Central memory CD8-positive, alpha-beta T cell (primary cell): ENCODE results near the gene WDFY2.

Experiments
- ATAC-seq: fragments of 150-1000 bp; cut with Tn5 transposase; replicated peaks from 2 replicates; pipeline ENCODE4 v1.10.0; 2022; ENCODE audit warnings: mild to moderate bottlenecking, moderate FRiP score, moderate number of reproducible peaks; ENCODE audit not compliant: poor library complexity, severe bottlenecking; ENCODE audit errors: extremely low read depth
- DNase-seq, 2 donors: peaks; one replicate each; pipeline ENCODE4 v3.0.0; 2021; ENCODE audit warnings: low spot score in 2 of 2
- H3K27ac Mint-ChIP-seq: one replicate; pipeline ENCODE4 v1.8.0; 2022; ENCODE audit warnings: low read depth, mild to moderate bottlenecking, moderate library complexity, mixed read lengths
- H3K27me3 Mint-ChIP-seq: one replicate; pipeline ENCODE4 v1.8.0; 2022; ENCODE audit warnings: mixed read lengths
- H3K36me3 Mint-ChIP-seq: one replicate; pipeline ENCODE4 v1.8.0; 2022; ENCODE audit warnings: mild to moderate bottlenecking, moderate library complexity, mixed read lengths; ENCODE audit not compliant: insufficient read depth
- H3K4me1 Mint-ChIP-seq: one replicate; pipeline ENCODE4 v1.8.0; 2022; ENCODE audit warnings: mixed read lengths
- H3K4me3 Mint-ChIP-seq: one replicate; pipeline ENCODE4 v1.8.0; 2022; ENCODE audit warnings: mild to moderate bottlenecking, moderate library complexity, mixed read lengths
- H3K9me3 Mint-ChIP-seq: one replicate; pipeline ENCODE4 v1.8.0; 2022; ENCODE audit warnings: mixed read lengths

WDFY2 gene

DNA sequence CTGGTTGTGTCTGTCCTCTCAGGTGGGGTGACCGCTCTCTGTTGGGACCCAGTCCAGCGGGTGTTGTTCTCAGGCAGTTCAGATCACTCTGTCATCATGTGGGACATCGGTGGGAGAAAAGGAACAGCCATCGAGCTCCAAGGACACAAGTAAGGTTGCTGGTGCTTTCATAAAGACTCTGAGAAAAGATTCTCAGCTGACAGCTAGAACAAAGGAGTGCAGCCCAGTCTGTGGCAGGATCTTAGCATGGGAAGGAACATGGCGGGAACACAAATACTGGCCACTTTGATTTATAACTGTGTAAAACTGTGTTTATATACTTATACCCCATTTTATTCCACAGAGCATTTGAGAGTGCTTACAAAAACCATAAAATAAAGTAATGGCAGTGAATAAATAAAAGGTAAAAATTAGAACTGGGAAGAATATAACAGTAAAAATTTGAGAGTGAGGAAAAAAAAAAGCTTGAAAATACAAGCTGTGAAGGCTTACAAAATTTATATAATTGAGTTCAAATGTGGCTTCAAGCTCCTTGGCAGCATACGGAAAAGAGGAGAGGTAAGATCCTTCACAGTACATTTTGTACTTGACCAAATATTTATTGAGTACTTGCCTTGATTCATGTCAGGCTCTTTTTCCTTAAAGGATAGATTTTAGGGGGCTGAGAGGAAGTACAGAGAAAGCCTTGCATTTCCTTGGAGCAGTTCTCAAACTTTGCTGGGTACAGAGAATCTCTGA, 154.9 kb downstream of the WDFY2 start:
- peaks cover 5% of the 10 kb centered on the region for H3K4me1 Mint-ChIP-seq
- DNase-seq (no peak), ATAC-seq (no peak)
- H3K27me3 Mint-ChIP-seq = no peaks in the 10 kb centered on the region
- peaks cover 26% of the 10 kb centered on the region for H3K36me3 Mint-ChIP-seq
- no peak overlapping the region for H3K27ac Mint-ChIP-seq
- no peak overlapping the region for H3K4me3 Mint-ChIP-seq
- H3K9me3 Mint-ChIP-seq = no peaks in the 10 kb centered on the region

DNA sequence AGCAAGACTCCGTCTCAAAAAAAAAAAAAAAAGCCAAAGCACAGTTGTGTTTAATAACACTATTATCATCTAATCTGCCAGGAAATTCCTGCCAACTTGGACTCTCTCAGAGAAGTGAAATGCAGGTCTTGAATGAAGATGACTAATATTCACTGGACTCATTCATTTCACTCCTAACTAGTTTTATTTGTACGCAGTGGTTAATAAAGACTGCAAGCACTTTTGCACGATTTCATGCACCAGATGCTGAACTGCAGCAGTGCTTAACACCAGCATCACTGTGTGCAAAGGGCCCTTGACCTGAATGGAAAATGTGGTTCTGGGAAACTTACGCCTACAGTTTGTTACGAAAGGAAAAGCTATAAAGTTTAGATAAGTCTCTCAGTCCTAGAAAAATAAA, 156.4 kb downstream of the WDFY2 start:
- Mint-ChIP-seq H3K27ac (no peak overlapping the region), H3K9me3 (no peaks in the 10 kb centered on the region), H3K36me3 (peaks cover 26% of the 10 kb centered on the region), H3K4me3 (no peak overlapping the region), H3K27me3 (no peaks in the 10 kb centered on the region), H3K4me1 (peaks cover 5% of the 10 kb centered on the region)
- ATAC-seq = no peak
- no peak for DNase-seq

DNA sequence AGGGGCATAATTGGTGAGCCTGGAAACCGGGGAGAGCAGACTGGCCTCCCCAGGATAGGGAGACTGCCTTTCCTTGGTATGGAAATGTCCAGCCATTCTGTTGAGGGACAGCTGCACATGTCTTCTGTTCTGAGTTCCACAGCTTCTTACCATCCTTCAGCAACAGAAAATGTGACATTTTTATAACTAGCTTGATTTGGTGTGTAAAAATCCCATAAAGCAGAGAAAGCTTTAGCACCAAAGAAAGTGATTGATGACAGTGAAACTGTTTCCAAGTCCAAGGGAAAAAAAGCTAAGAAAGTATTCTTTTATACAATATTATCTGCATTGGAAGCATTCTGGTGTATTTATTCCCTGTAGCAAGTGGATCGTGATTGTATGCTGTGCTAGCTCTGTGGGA, 157.8 kb downstream of the WDFY2 start:
- DNase-seq (no peak), ATAC-seq (no peak)
- Mint-ChIP-seq H3K27me3 (no peaks in the 10 kb centered on the region), H3K9me3 (no peaks in the 10 kb centered on the region), H3K36me3 (peaks cover 24% of the 10 kb centered on the region), H3K4me1 (peaks cover 5% of the 10 kb centered on the region), H3K27ac (no peak overlapping the region), H3K4me3 (no peak overlapping the region)

DNA sequence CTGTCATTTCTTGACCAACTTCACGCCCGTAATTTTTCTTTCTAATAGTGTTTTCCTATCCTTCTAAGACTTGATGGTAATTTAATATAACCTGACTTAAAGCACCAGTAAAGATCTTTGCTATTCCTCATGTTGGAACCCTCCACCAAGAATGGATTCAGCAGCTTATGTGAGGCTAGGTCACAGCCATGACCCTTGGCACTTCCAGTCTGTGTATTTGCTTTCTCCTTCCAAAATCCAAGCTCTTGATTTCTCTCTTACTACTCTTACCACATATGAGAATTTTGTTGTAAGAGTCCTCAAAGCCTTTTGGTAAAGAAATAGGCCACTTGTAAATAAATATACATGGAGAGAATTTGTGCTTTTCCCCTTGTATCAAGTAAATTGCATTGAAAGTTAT, 158.3 kb downstream of the WDFY2 start:
- H3K36me3 Mint-ChIP-seq = peaks cover 22% of the 10 kb centered on the region
- DNase-seq = no peak
- ATAC-seq = no peak
- H3K4me1 Mint-ChIP-seq = peaks cover 2% of the 10 kb centered on the region
- H3K27ac Mint-ChIP-seq = no peak overlapping the region
- H3K27me3 Mint-ChIP-seq = no peaks in the 10 kb centered on the region
- no peaks in the 10 kb centered on the region for H3K9me3 Mint-ChIP-seq
- no peak overlapping the region for H3K4me3 Mint-ChIP-seq

DNA sequence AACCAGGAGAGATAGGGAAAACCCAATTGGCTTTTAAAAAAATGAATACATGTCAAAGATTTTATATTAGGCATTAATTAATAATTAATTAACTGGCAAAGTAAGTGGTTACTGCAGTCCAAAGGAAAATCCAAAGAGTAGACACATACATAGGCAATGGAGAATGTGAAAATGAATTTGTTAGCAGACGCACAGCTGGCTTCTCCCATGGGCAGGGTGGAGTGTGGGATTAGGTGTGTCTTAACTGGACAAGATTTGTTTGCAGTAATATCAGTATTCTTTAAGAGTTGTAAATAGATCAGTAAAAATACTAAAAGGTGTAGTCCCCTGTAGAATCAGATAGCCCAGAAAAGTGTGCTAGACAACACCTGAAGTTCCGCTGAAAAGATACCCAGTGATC, 161.0 kb downstream of the WDFY2 start:
- no peaks in the 10 kb centered on the region for H3K4me1 Mint-ChIP-seq
- H3K36me3 Mint-ChIP-seq = peaks cover 9% of the 10 kb centered on the region
- ATAC-seq (no peak), DNase-seq (no peak)
- H3K9me3 Mint-ChIP-seq = peaks cover 4% of the 10 kb centered on the region
- no peaks in the 10 kb centered on the region for H3K27me3 Mint-ChIP-seq
- H3K4me3 Mint-ChIP-seq = no peak overlapping the region
- H3K27ac Mint-ChIP-seq = no peak overlapping the region

DNA sequence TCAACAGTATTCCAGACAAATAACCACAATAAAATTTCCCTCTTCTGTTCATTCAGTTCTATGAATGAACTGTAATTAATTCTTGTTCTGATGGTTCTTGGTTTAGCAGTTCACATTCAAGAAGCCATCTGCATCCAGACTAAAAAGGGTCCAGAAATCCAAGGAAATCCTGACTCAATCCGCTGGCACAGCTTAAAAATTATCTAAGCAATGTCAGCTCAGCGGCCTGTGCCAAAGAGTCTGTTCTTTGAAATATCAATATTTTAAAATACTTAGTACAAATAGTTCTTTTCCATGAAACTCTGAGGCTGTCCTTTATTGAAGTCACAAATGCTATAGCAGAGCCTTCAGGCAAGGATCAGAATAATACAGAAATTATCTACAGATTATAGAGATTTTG, 162.5 kb downstream of the WDFY2 start:
- Mint-ChIP-seq H3K27me3 (no peaks in the 10 kb centered on the region), H3K9me3 (peaks cover 4% of the 10 kb centered on the region), H3K4me1 (no peaks in the 10 kb centered on the region), H3K36me3 (peaks cover 13% of the 10 kb centered on the region), H3K27ac (no peak overlapping the region), H3K4me3 (no peak overlapping the region)
- DNase-seq (no peak), ATAC-seq (no peak)

DNA sequence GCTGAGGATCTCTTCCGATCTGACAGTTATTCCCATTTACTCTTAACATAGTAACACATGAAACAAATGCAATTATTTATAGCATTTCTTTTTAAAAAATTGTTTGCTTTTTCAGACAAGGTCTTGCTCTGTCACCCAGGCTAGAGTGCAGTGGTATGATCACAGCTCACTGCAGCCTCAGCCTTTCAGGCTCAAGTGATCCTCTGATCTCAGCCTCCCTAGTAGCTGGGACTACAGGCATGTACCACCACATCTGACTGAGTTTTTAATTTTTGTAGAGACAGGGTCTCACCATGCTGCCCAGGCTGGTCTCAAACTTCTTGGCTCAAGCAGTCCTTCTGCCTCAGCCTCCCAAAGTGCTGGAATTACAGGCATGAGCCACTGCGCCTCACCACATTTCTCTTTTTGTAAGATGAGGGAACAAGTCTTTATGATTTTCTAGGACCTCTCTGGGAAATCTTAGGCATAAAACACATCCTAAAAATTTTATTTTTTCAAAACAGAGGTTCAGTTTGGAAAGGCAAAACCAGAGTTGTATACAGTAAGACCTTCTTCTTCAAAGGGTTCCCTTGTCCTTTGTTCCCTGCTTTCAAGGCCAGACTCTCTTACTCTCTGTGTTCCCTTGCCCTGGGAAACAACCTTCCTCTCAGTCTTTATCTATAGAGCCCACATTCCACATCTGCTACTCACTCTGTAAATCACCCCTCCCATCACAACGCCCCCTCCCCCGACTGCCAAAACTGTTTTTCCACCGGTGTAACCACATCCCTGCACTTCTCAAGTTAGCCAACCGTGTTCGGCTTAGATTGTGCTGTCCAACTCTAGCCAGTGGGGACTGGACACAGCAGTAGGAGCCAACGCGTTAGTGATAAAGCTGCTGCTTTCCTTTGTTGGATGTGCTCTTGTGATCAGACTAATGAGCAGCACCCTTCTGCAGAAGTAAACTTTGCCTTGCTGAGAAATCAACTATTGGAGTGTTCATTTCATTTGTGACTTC, 163.5 kb downstream of the WDFY2 start:
- Mint-ChIP-seq H3K27me3 (no peaks in the 10 kb centered on the region), H3K4me1 (no peaks in the 10 kb centered on the region), H3K9me3 (peaks cover 4% of the 10 kb centered on the region), H3K36me3 (peaks cover 16% of the 10 kb centered on the region), H3K27ac (no peak overlapping the region), H3K4me3 (no peak overlapping the region)
- ATAC-seq = no peak
- DNase-seq = no peak

DNA sequence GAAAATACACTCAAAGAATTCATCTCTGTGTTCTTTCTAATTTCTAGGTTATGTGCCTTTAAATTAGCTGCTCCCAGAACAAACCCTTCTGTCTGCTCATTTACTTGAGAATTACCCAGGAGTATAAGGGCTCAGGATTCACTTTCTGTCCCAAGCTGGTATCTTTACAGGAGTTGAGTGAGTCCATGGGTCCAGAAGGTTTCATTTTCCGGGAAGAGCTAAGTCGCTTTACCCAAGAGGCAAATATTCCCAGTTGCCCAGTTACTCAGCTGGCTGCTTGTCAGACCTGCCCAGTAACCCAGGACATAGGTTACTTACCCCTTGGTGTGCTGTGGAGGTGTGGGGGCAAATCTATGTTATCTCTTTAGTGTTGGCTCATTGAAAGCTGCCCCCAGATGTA, 172.4 kb downstream of the WDFY2 start:
- H3K36me3 Mint-ChIP-seq = peaks cover 32% of the 10 kb centered on the region

DNA sequence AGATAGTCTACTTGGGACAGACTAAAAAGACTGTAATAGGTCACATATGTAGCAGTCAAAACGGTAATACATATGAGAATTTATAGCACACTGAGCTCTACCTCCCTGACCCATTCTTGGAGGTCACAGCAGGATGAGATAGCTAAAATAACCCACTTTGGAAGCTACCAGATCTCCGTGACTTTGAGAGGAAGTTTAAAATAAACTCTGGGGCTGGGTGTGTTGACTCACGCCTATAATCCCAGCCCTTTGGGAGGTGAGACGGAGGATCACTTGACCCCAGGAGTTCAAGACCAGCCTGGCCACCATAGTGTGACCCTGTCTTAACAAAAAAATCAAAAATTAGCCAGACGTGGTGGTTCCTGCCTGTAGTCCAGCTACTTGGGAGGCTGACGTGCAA, 174.4 kb downstream of the WDFY2 start:
- Mint-ChIP-seq H3K27me3 (no peaks in the 10 kb centered on the region), H3K36me3 (peaks cover 26% of the 10 kb centered on the region), H3K27ac (no peak overlapping the region), H3K4me1 (peaks cover 5% of the 10 kb centered on the region), H3K4me3 (no peak overlapping the region), H3K9me3 (no peaks in the 10 kb centered on the region)
- no peak for ATAC-seq
- DNase-seq = no peak

More for the DNA sequence above, 172.4 kb downstream of the WDFY2 start:
- H3K4me3 Mint-ChIP-seq = no peak overlapping the region
- no peak for DNase-seq
- no peak for ATAC-seq
- no peaks in the 10 kb centered on the region for H3K4me1 Mint-ChIP-seq
- no peaks in the 10 kb centered on the region for H3K9me3 Mint-ChIP-seq
- H3K27ac Mint-ChIP-seq = no peak overlapping the region
- H3K27me3 Mint-ChIP-seq = no peaks in the 10 kb centered on the region

DNA sequence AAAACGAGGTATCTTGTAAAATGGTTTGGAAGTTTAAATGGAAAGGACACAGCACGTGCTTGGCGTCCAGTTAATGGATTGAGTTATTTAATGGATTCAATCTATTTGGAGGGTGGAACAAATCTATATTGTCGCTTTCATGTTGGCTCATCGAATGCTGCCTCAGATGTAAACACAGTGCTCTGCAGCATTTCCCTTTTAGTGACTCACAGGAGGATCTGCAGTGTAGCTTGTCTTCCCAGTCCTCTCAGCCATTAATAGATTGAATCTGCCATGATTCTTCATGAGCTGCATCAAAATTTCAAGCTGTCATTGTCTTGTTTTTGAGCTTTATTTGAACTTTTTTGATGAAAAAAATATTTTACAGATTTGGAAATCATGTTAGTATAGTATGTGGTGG, 175.0 kb downstream of the WDFY2 start:
- Mint-ChIP-seq H3K4me1 (peaks cover 10% of the 10 kb centered on the region), H3K27me3 (no peaks in the 10 kb centered on the region), H3K27ac (no peak overlapping the region), H3K36me3 (peaks cover 28% of the 10 kb centered on the region), H3K4me3 (no peak overlapping the region), H3K9me3 (no peaks in the 10 kb centered on the region)
- no peak for DNase-seq
- no peak for ATAC-seq

DNA sequence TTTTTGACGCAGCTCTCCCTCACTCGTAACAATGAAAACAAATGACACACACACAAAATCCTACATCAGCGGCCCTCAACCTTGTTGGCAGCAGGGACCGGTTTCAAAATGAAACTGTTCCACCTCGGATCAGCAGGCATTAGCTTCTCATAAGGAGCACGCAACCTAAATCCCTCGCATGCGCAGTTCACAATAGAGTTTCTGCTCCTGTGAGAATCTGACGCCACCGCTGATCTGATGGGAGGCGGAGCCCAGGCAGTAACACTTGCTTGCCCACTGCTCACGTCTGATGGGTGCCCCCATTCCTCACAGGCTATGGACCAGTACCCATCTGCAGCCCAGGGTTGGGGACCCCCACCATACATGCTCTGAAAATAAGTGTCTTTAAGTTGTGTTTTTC, 176.3 kb downstream of the WDFY2 start:
- DNase-seq (no peak), ATAC-seq (no peak)
- Mint-ChIP-seq H3K27ac (no peak overlapping the region), H3K27me3 (no peaks in the 10 kb centered on the region), H3K4me3 (no peak overlapping the region), H3K4me1 (peaks cover 21% of the 10 kb centered on the region), H3K9me3 (no peaks in the 10 kb centered on the region), H3K36me3 (peaks cover 26% of the 10 kb centered on the region)

DNA sequence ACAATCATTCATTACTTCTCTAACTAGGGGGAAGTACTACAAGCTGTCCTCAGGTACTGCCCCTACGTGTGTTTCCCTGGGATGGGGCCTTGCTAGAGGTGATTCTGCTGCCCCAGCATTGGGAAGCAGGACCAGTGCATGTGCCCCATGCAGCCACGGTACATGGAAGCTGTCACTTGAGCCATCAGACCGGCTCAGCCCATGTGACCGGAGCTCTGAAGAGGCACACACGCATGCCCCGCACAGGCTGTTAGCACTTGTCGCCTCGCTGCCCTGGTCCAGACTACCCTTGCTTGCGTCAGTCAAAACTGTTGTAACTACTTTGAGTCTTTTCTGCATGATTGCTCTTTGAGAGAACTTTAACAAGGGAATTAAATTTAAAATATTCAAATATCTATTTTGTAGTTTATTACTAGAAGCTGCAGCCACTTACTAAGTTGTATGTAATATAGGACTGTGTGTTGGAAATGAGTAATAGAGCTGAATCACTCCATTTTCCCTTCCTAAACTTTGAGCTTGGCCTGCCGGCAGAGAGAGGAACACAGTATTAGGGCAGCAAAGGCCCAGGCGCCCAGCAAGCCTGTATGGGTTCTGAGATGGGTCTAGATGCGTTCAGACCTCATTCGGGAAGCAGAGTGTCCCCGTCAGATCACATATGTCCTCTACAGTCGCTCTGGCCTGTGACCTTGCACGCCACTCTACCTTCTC, 177.5 kb downstream of the WDFY2 start:
- no peak for ATAC-seq
- Mint-ChIP-seq H3K9me3 (no peaks in the 10 kb centered on the region), H3K27me3 (no peaks in the 10 kb centered on the region), H3K27ac (no peak overlapping the region), H3K36me3 (peaks cover 26% of the 10 kb centered on the region), H3K4me1 (peaks cover 21% of the 10 kb centered on the region), H3K4me3 (no peak overlapping the region)
- DNase-seq = no peak
